Fibroblast of the aortic adventitia (primary cell): ENCODE measurements around the gene DDHD1. TPM values are rescaled to one million over a fixed set of nuclear protein-coding genes. Genes with fewer than 3 reads are reported as not detected.

ENCODE experiments used
- DNase-seq: peaks from one replicate; pipeline ENCODE4 v3.0.0-alpha.2; 2010; ENCODE audit warnings: low read depth
- H3K4me3 ChIP-seq: 2 replicates; pipeline ENCODE4 v1.5.1; 2011; ENCODE audit warnings: low read depth, mild to moderate bottlenecking, control low read depth, low read length, moderate library complexity
- CTCF ChIP-seq: IDR thresholded peaks from 2 replicates; pipeline ENCODE4 v1.5.1; 2011; ENCODE audit warnings: mild to moderate bottlenecking, low read length, control low read depth, inconsistent platforms; ENCODE audit not compliant: insufficient read depth
- total RNA-seq: library from RNA; depleted of rRNA; stranded (reverse); fragments of >200 nt; gene quantifications from 2 replicates; pipeline ENCODE4 v1.2.3, GENCODE V29; 2012; ENCODE audit warnings: low replicate concordance

The DDHD1 gene
- total RNA-seq = 15.0 and 47.8 TPM in 2 replicates

- peak; percentile 58 for DNase-seq
- H3K4me3 ChIP-seq = peak within 1 kb of the TSS; percentile 93
- no peak for TF ChIP-seq CTCF
Observed at GRCh38 chr14:53152887-53153701, at the start of gene DDHD1. DDHD1 (minus strand) TSS chr14:53153323; CDS start chr14:53153098, 225 bp downstream.

GRCh38 chr14:53195949-53196348 lies 42.8 kb upstream of the DDHD1 start:
- no peak overlapping the region for H3K4me3 ChIP-seq
- TF ChIP-seq CTCF = no peak
- no peak for DNase-seq

- H3K4me3 ChIP-seq = no peak overlapping the region
- no peak for TF ChIP-seq CTCF
- peak; percentile 39 for DNase-seq
Observed at GRCh38 chr14:53193193-53193592, 40.1 kb upstream of the DDHD1 start.

GRCh38 chr14:53192052-53192760 lies 39.1 kb upstream of the DDHD1 start:
- TF ChIP-seq CTCF = no peak
- DNase-seq = peak; percentile 60

GRCh38 chr14:53190938-53191337 lies 37.8 kb upstream of the DDHD1 start:
- DNase-seq = peak; percentile 48
- H3K4me3 ChIP-seq = no peak overlapping the region
- TF ChIP-seq CTCF = no peak

More at GRCh38 chr14:53192052-53192760, 39.1 kb upstream of the DDHD1 start:
- H3K4me3 ChIP-seq = no peak overlapping the region

GRCh38 chr14:53187921-53188463 lies 34.9 kb upstream of the DDHD1 start:
- no peak for DNase-seq
- no peak overlapping the region for H3K4me3 ChIP-seq
- no peak for TF ChIP-seq CTCF
